GM19395 (cell line): ENCODE data around the gene EMX1.

Source experiments
- ATAC-seq: cut with Tn5 transposase; IDR thresholded peaks from one replicate; pipeline ENCODE4 v1.9.1; 2021; ENCODE audit warnings: mild to moderate bottlenecking, moderate library complexity; ENCODE audit not compliant: unreplicated experiment

The EMX1 gene

GRCh38 chr2:72924353-72925240 is 7.3 kb downstream of the EMX1 start:
- ATAC-seq = peak; percentile 54

GRCh38 chr2:72925328-72925943 is 8.1 kb downstream of the EMX1 start:
- ATAC-seq = no peak

- ATAC-seq = no peak
Measured at GRCh38 chr2:72926368-72926767, 9.0 kb downstream of the EMX1 start.

GRCh38 chr2:72926811-72927465 is 9.6 kb downstream of the EMX1 start:
- ATAC-seq = no peak

- no peak for ATAC-seq
Measured at GRCh38 chr2:72927619-72928550, 10.6 kb downstream of the EMX1 start.

GRCh38 chr2:72929010-72929409 is 11.7 kb downstream of the EMX1 start:
- ATAC-seq = no peak

GRCh38 chr2:72931280-72931910 is 14.1 kb downstream of the EMX1 start:
- no peak for ATAC-seq

GRCh38 chr2:72932045-72932740 is 14.9 kb downstream of the EMX1 start:
- no peak for ATAC-seq

GRCh38 chr2:72932805-72933204 is 15.5 kb downstream of the EMX1 start:
- ATAC-seq = no peak

GRCh38 chr2:72933207-72933606 is 15.9 kb downstream of the EMX1 start:
- ATAC-seq = no peak

- no peak for ATAC-seq
Measured at GRCh38 chr2:72933646-72934151, 16.4 kb downstream of the EMX1 start.

- ATAC-seq = peak; percentile 50
Measured at GRCh38 chr2:72934683-72935610, 17.6 kb downstream of the EMX1 start.

- no peak for ATAC-seq
Measured at GRCh38 chr2:72935611-72935957, 18.3 kb downstream of the EMX1 start.

GRCh38 chr2:72936660-72937355 is 19.5 kb downstream of the EMX1 start:
- no peak for ATAC-seq

- ATAC-seq = no peak
Measured at GRCh38 chr2:72937356-72937669, 20.0 kb downstream of the EMX1 start.

GRCh38 chr2:72938455-72938854 is 21.1 kb downstream of the EMX1 start:
- no peak for ATAC-seq

- no peak for ATAC-seq
Measured at GRCh38 chr2:72940361-72940760, 23.0 kb downstream of the EMX1 start.

- ATAC-seq = no peak
Measured at GRCh38 chr2:72940786-72941185, 23.5 kb downstream of the EMX1 start.
